DND-41 (cell line): ENCODE measurements around the gene TOB2.

Experiments
- ATAC-seq: fragments of 200-7000 bp; cut with Tn5 transposase; 3 replicates; pipeline ENCODE4 v1.9.1; 2021; ENCODE audit warnings: low read depth; ENCODE audit not compliant: insufficient read depth
- DNase-seq: peaks from one replicate; pipeline ENCODE4 v3.0.0-alpha.2; 2020
- H2AFZ ChIP-seq: 2 replicates; pipeline ENCODE4 v1.6.0; 2012; ENCODE audit warnings: low read depth, low read length
- H3K27ac ChIP-seq: 2 replicates; pipeline ENCODE4 v1.5.1; 2012; ENCODE audit warnings: low read length, inconsistent platforms
- H3K27me3 ChIP-seq: fragments of 200-600 bp; sonication (generic); 2 replicates; pipeline ENCODE4 v1.6.0; 2012; ENCODE audit warnings: low read length, mild to moderate bottlenecking, inconsistent platforms; ENCODE audit not compliant: insufficient read depth, poor library complexity
- H3K36me3 ChIP-seq: 2 replicates; pipeline ENCODE4 v1.5.1; 2012; ENCODE audit warnings: low read length, inconsistent platforms; ENCODE audit not compliant: insufficient read depth
- H3K4me1 ChIP-seq: 2 replicates; pipeline ENCODE4 v1.5.1; 2012; ENCODE audit warnings: mild to moderate bottlenecking, low read length; ENCODE audit not compliant: insufficient read depth
- H3K4me2 ChIP-seq: 2 replicates; pipeline ENCODE4 v1.6.0; 2012; ENCODE audit warnings: mild to moderate bottlenecking, moderate library complexity, low read length, inconsistent platforms; ENCODE audit not compliant: insufficient read depth
- H3K4me3 ChIP-seq, 2 experiments: fragments of 200-600 bp in 1 of 2; shearing (Covaris generic) in 1 of 2; 2 replicates each; pipeline ENCODE4 v1.5.1; 2012 to 2016; ENCODE audit warnings: inconsistent platforms in 2 of 2, low read length in 2 of 2, mild to moderate bottlenecking in 2 of 2, low read depth in 1 of 2, moderate library complexity in 1 of 2
- H3K79me2 ChIP-seq: 2 replicates; pipeline ENCODE4 v1.6.0; 2012; ENCODE audit warnings: low read length, inconsistent platforms; ENCODE audit not compliant: insufficient read depth
- H3K9ac ChIP-seq: 2 replicates; pipeline ENCODE4 v1.6.0; 2012; ENCODE audit warnings: low read depth, mild to moderate bottlenecking, inconsistent platforms, low read length, moderate library complexity
- H3K9me3 ChIP-seq: 2 replicates; pipeline ENCODE4 v1.5.1; 2012; ENCODE audit warnings: low read length, moderate library complexity, mild to moderate bottlenecking, inconsistent platforms; ENCODE audit not compliant: insufficient read depth, severe bottlenecking
- H4K20me1 ChIP-seq: 2 replicates; pipeline ENCODE4 v1.6.0; 2012; ENCODE audit warnings: low read length; ENCODE audit not compliant: insufficient read depth
- CTCF ChIP-seq: IDR thresholded peaks from 2 replicates; pipeline ENCODE4 v1.5.1; 2012; ENCODE audit warnings: borderline replicate concordance, low read length, moderate library complexity, mild to moderate bottlenecking; ENCODE audit not compliant: poor library complexity, severe bottlenecking; ENCODE audit errors: extremely low read depth
- EZH2 ChIP-seq: IDR thresholded peaks from 3 replicates; pipeline ENCODE4 v1.6.1; 2012; ENCODE audit warnings: borderline replicate concordance, low read depth, mild to moderate bottlenecking, moderate library complexity, low read length, inconsistent platforms; ENCODE audit not compliant: severe bottlenecking

The TOB2 gene

GRCh38 chr22:41448189-41448808, 1.7 kb upstream of the TOB2 start:
- H2AFZ ChIP-seq = peak overlapping the region; percentile 80

GRCh38 chr22:41447435-41448188, 1.0 kb upstream of the TOB2 start:
- Histone ChIP-seq H3K79me2 (peaks cover 58% of the 10 kb centered on the region), H3K4me1 (peaks cover 25% of the 10 kb centered on the region), H3K36me3 (peaks cover 11% of the 10 kb centered on the region), H3K4me2 (peak overlapping the region; percentile 84), H3K4me3 (peak overlapping the region; percentile 89 to 93), H3K27me3 (no peaks in the 10 kb centered on the region), H3K9me3 (no peaks in the 10 kb centered on the region), H3K9ac (peak overlapping the region; percentile 94), H3K27ac (peak overlapping the region; percentile 96), H4K20me1 (peaks cover 13% of the 10 kb centered on the region; the same call in 1 of the 2 replicates), H2AFZ (peak overlapping the region; percentile 80)
- ATAC-seq (peak; percentile 18), DNase-seq (peak; percentile 79)
- TF ChIP-seq EZH2 (no peak), CTCF (no peak)

More at GRCh38 chr22:41448189-41448808, 1.7 kb upstream of the TOB2 start:
- Histone ChIP-seq H3K36me3 (peaks cover 5% of the 10 kb centered on the region; the same call in 1 of the 2 replicates), H3K27me3 (no peaks in the 10 kb centered on the region), H3K4me3 (peak overlapping the region; percentile 89 to 93), H3K4me2 (peak overlapping the region; percentile 84), H3K4me1 (peaks cover 18% of the 10 kb centered on the region), H3K9me3 (no peaks in the 10 kb centered on the region), H3K9ac (peak overlapping the region; percentile 94), H3K79me2 (peaks cover 51% of the 10 kb centered on the region), H3K27ac (peak overlapping the region; percentile 96), H4K20me1 (peaks cover 8% of the 10 kb centered on the region; the same call in 1 of the 2 replicates)
- peak; percentile 81 for ATAC-seq
- peak; percentile 98 for DNase-seq
- no peak for TF ChIP-seq CTCF

- H4K20me1 ChIP-seq = peaks cover 16% of the 10 kb centered on the region; the same call in 1 of the 2 replicates
- no peaks in the 10 kb centered on the region for H3K27me3 ChIP-seq
- H3K9ac ChIP-seq = peak overlapping the region; percentile 94
- no peak for DNase-seq
- peak overlapping the region; percentile 75 for H3K27ac ChIP-seq
- H3K79me2 ChIP-seq = peaks cover 71% of the 10 kb centered on the region
- ATAC-seq = no peak
- H2AFZ ChIP-seq = peak overlapping the region; percentile 65
- H3K4me3 ChIP-seq = peak overlapping the region; percentile 89 to 93
- peaks cover 29% of the 10 kb centered on the region for H3K4me1 ChIP-seq
- TF ChIP-seq EZH2 = no peak
- TF ChIP-seq CTCF = no peak
- no peaks in the 10 kb centered on the region for H3K9me3 ChIP-seq
- H3K36me3 ChIP-seq = peaks cover 19% of the 10 kb centered on the region
- peak overlapping the region; percentile 84 for H3K4me2 ChIP-seq
These were observed 522 bp downstream of the TOB2 start for GRCh38 chr22:41446057-41446501.
